ENCODE results near the gene ATP2C1.

The ATP2C1 gene

GRCh38 chr3:130892759-130893375, 1.0 kb upstream of the ATP2C1 start:
- Histone ChIP-seq H3K36me3 (replicated peaks) (no peaks in the 10 kb centered on the region), H3K4me3 (ENCODE audit: low read depth, low read length) (peak overlapping the region; percentile 92), H3K27ac (peak overlapping the region; percentile 85), H3K27me3 (replicated peaks) (no peaks in the 10 kb centered on the region)
- in situ Hi-C loops (cut with HindIII; ENCODE audit: low pct_ligation_motif_present, low sequenced_read_pairs), result no loop called here
- peak; percentile 76 for DNase-seq
- TF ChIP-seq, protein P1, sequence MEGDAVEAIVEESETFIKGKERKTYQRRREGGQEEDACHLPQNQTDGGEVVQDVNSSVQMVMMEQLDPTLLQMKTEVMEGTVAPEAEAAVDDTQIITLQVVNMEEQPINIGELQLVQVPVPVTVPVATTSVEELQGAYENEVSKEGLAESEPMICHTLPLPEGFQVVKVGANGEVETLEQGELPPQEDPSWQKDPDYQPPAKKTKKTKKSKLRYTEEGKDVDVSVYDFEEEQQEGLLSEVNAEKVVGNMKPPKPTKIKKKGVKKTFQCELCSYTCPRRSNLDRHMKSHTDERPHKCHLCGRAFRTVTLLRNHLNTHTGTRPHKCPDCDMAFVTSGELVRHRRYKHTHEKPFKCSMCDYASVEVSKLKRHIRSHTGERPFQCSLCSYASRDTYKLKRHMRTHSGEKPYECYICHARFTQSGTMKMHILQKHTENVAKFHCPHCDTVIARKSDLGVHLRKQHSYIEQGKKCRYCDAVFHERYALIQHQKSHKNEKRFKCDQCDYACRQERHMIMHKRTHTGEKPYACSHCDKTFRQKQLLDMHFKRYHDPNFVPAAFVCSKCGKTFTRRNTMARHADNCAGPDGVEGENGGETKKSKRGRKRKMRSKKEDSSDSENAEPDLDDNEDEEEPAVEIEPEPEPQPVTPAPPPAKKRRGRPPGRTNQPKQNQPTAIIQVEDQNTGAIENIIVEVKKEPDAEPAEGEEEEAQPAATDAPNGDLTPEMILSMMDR (IDR thresholded peaks at IDR 0.05; ENCODE audit: low read depth, low read length, missing control alignments), result peak; percentile 78

DNA sequence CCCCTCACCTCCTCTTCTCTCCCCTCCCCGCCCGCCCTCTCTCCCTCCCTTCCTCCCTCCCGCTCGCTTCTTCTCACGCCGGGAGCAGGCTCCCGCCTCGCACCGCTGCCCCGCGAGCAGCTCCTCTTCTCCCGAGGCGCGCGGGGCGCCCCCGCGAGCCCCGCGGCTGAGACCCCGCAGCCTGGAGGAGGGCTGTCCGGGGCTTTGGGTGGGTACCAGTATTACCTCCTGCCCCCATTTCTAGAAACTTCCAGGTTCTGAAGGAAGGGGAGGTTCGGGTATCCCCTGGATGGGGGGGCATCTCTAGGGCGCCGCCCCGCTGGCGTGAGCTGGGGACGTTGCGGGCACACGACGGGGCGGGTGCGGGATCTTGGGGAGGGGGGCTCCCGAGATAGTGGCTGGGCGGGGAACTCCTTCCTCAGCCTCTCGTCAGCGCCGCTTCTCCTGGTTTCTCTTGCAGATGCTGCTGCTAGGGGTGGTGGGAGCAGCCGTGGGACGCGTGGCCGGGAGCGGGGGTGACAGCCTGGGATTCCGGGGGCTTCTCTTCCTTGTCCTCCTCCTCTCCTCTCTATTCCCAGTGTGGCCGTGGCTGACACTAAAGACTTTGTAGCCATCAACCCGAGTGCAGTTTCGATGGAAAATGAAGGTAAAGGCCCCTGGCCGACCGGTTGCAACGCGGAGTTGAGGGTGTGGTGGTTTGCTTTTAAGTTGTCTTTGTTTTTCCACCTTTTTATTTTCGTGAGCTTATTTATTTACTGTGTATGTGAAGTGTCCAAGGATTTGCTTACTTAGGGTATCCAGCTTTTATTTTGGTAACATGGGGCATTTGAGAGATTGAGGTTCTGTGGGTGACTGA, 474 bp downstream of the ATP2C1 start:
- peak overlapping the region; percentile 85 for H3K27ac ChIP-seq
- DNase-seq, result peak; percentile 8
- H3K36me3 ChIP-seq (replicated peaks), result no peaks in the 10 kb centered on the region
- TF ChIP-seq, protein P1 (IDR thresholded peaks at IDR 0.05; ENCODE audit: low read depth, low read length, missing control alignments), result peak; percentile 25
- H3K4me3 ChIP-seq (ENCODE audit: low read depth, low read length), result peak overlapping the region; percentile 92
- H3K27me3 ChIP-seq (replicated peaks), result no peaks in the 10 kb centered on the region
- in situ Hi-C loops (cut with HindIII; ENCODE audit: low pct_ligation_motif_present, low sequenced_read_pairs), result no loop called here

DNA sequence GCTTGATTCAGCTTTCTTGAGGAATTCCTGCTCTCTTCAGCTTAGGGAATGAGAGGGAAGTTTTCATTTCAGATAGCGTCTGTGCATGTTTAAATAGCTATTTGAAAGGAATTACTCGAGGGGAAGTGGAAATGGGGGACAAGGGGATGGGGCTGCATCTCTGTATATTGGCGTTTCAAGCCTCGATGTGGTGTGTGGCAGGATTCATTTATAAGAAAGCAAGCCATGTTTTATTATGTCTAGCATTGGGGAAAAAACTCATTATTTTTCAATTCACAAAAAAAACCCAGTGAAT, 1.0 kb downstream of the ATP2C1 start:
- peak overlapping the region; percentile 85 for H3K27ac ChIP-seq
- DNase-seq, result no peak
- peak overlapping the region; percentile 92 for H3K4me3 ChIP-seq (ENCODE audit: low read depth, low read length)
- in situ Hi-C loops (cut with HindIII; ENCODE audit: low pct_ligation_motif_present, low sequenced_read_pairs), result no loop called here
- no peaks in the 10 kb centered on the region for H3K36me3 ChIP-seq (replicated peaks)
- TF ChIP-seq, protein P1 (IDR thresholded peaks at IDR 0.05; ENCODE audit: low read depth, low read length, missing control alignments), result no peak
- H3K27me3 ChIP-seq (replicated peaks), result no peaks in the 10 kb centered on the region

GRCh38 chr3:130895690-130896488, 2.0 kb downstream of the ATP2C1 start:
- DNase-seq, result peak; percentile 12
- TF ChIP-seq, protein P1 (IDR thresholded peaks at IDR 0.05; ENCODE audit: low read depth, low read length, missing control alignments), result no peak
- Histone ChIP-seq H3K27ac (no peak overlapping the region), H3K27me3 (replicated peaks) (no peaks in the 10 kb centered on the region), H3K36me3 (replicated peaks) (no peaks in the 10 kb centered on the region), H3K4me3 (ENCODE audit: low read depth, low read length) (peak overlapping the region; percentile 92)
- in situ Hi-C loops (cut with HindIII; ENCODE audit: low pct_ligation_motif_present, low sequenced_read_pairs), result no loop called here

DNA sequence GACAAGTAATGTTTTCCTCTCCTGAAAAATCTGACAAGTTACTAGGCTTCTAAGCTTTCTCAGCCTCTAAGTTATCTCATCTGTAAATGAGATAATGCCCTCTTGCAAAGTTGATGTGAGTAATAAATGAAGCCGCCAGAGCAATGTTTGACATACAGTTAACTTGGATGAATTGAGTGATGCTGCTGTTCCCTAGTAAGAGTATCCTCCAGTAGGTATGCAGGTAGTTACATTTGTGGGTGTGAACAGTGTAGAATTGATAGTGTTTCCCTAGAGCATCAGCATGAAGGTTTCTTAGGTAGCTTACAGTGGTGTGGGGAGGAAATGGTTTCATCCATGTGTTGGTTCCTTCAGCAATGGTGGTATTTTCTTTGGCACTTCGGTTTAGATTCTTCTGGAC, 3.4 kb downstream of the ATP2C1 start:
- Histone ChIP-seq H3K36me3 (replicated peaks) (no peaks in the 10 kb centered on the region), H3K27ac (no peak overlapping the region), H3K4me3 (ENCODE audit: low read depth, low read length) (no peak overlapping the region), H3K27me3 (replicated peaks) (no peaks in the 10 kb centered on the region)
- TF ChIP-seq, protein P1 (IDR thresholded peaks at IDR 0.05; ENCODE audit: low read depth, low read length, missing control alignments), result no peak
- in situ Hi-C loops (cut with HindIII; ENCODE audit: low pct_ligation_motif_present, low sequenced_read_pairs), result no loop called here
- DNase-seq, result no peak
